ENCODE measurements around the gene MOV10L1. TPM values are rescaled to one million over a fixed set of nuclear protein-coding genes. Genes with fewer than 3 reads are reported as not detected.

Gene MOV10L1
- total and polyA plus RNA-seq, 9 of the 15 experiments (the other 6 are each of a cell fraction or from before 2014, with no cell fraction given) = 0.06 to 0.43 (median 0.15) TPM

DNA sequence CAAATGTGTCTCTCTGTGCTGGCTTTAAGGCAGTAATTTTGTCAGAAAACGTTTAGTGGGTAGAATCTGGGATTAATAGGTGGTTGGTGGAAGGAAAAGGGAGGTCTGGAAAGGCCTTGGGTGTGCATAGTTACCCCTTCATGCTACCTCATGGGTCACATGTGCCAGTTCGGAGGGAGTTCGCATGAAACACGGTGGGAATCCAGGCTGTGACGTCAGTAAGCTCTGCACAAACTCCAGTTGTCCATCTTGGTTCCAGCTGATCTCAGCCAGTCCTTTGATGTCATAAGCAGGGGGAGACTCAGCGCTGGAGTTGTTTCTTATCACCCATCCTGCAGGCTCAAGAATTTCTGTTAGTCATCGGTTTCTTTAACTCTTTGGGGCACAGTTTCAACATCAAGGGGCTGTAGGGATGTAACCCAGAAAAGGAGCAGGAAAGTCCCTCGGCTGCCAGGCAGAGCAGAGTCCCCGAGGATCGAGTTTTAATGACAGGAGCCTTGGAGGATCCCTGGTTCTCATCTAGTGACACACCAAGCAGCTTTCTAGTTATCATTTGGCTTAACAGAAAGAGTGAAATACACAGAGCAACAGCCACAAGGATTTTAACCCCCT, 28.9 kb downstream of the MOV10L1 start (continued):
- no peak for TF ChIP-seq NR2F6 (CRISPR knock-in tag; IDR thresholded peaks at IDR 0.05)
- peak; percentile 98 for TF ChIP-seq MTA3 (IDR thresholded peaks at IDR 0.05; ENCODE audit: borderline replicate concordance)
- TF ChIP-seq, protein P1, sequence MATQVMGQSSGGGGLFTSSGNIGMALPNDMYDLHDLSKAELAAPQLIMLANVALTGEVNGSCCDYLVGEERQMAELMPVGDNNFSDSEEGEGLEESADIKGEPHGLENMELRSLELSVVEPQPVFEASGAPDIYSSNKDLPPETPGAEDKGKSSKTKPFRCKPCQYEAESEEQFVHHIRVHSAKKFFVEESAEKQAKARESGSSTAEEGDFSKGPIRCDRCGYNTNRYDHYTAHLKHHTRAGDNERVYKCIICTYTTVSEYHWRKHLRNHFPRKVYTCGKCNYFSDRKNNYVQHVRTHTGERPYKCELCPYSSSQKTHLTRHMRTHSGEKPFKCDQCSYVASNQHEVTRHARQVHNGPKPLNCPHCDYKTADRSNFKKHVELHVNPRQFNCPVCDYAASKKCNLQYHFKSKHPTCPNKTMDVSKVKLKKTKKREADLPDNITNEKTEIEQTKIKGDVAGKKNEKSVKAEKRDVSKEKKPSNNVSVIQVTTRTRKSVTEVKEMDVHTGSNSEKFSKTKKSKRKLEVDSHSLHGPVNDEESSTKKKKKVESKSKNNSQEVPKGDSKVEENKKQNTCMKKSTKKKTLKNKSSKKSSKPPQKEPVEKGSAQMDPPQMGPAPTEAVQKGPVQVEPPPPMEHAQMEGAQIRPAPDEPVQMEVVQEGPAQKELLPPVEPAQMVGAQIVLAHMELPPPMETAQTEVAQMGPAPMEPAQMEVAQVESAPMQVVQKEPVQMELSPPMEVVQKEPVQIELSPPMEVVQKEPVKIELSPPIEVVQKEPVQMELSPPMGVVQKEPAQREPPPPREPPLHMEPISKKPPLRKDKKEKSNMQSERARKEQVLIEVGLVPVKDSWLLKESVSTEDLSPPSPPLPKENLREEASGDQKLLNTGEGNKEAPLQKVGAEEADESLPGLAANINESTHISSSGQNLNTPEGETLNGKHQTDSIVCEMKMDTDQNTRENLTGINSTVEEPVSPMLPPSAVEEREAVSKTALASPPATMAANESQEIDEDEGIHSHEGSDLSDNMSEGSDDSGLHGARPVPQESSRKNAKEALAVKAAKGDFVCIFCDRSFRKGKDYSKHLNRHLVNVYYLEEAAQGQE (IDR thresholded peaks at IDR 0.05; ENCODE audit: borderline replicate concordance) = peak; percentile 43
- TF ChIP-seq, protein P1 (CRISPR knock-in tag; IDR thresholded peaks at IDR 0.05; ENCODE audit: low read depth) = no peak
- TF ChIP-seq ZNF644 (tag; IDR thresholded peaks at IDR 0.05; ENCODE audit: low read depth) = no peak
- TF ChIP-seq, protein P2, sequence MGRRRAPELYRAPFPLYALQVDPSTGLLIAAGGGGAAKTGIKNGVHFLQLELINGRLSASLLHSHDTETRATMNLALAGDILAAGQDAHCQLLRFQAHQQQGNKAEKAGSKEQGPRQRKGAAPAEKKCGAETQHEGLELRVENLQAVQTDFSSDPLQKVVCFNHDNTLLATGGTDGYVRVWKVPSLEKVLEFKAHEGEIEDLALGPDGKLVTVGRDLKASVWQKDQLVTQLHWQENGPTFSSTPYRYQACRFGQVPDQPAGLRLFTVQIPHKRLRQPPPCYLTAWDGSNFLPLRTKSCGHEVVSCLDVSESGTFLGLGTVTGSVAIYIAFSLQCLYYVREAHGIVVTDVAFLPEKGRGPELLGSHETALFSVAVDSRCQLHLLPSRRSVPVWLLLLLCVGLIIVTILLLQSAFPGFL (CRISPR knock-in tag; IDR thresholded peaks at IDR 0.05) = no peak
- TF ChIP-seq, protein P3, sequence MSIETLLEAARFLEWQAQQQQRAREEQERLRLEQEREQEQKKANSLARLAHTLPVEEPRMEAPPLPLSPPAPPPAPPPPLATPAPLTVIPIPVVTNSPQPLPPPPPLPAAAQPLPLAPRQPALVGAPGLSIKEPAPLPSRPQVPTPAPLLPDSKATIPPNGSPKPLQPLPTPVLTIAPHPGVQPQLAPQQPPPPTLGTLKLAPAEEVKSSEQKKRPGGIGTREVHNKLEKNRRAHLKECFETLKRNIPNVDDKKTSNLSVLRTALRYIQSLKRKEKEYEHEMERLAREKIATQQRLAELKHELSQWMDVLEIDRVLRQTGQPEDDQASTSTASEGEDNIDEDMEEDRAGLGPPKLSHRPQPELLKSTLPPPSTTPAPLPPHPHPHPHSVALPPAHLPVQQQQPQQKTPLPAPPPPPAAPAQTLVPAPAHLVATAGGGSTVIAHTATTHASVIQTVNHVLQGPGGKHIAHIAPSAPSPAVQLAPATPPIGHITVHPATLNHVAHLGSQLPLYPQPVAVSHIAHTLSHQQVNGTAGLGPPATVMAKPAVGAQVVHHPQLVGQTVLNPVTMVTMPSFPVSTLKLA (conservative IDR thresholded peaks at IDR 0.05) = peak; percentile 50 to 65; a peak in 2 of 4 replicates
- TF ChIP-seq ZNF232 (CRISPR knock-in tag; IDR thresholded peaks at IDR 0.05) = no peak
- TF ChIP-seq ZNF639 (CRISPR knock-in tag; conservative IDR thresholded peaks at IDR 0.05 in 1 of 2, IDR thresholded peaks at IDR 0.05 in 1 of 2) = peak in 1 of 2 experiments; percentile 79; a peak in 2 of 4 replicates

Data from K562 (cell line).